Rectal smooth muscle tissue (tissue), 1 donor: Measurements from ENCODE around the gene LAMB1.

Experiments
- H3K27ac ChIP-seq: one replicate; pipeline ENCODE4 v1.7.0; 2013; ENCODE audit warnings: low read depth, low read length, inconsistent platforms
- H3K27me3 ChIP-seq: one replicate; pipeline ENCODE4 v1.7.0; 2013; ENCODE audit warnings: low read length; ENCODE audit not compliant: control insufficient read depth, insufficient read depth
- H3K36me3 ChIP-seq: one replicate; pipeline ENCODE4 v1.7.0; 2013; ENCODE audit warnings: low read length; ENCODE audit not compliant: control insufficient read depth, insufficient read depth
- H3K4me1 ChIP-seq: one replicate; pipeline ENCODE4 v1.7.0; 2013; ENCODE audit warnings: low read length; ENCODE audit not compliant: control insufficient read depth, insufficient read depth
- H3K4me3 ChIP-seq: one replicate; pipeline ENCODE4 v1.7.0; 2013; ENCODE audit warnings: low read length
- H3K9ac ChIP-seq: one replicate; pipeline ENCODE4 v1.7.0; 2013; ENCODE audit warnings: low read length

LAMB1 gene

DNA sequence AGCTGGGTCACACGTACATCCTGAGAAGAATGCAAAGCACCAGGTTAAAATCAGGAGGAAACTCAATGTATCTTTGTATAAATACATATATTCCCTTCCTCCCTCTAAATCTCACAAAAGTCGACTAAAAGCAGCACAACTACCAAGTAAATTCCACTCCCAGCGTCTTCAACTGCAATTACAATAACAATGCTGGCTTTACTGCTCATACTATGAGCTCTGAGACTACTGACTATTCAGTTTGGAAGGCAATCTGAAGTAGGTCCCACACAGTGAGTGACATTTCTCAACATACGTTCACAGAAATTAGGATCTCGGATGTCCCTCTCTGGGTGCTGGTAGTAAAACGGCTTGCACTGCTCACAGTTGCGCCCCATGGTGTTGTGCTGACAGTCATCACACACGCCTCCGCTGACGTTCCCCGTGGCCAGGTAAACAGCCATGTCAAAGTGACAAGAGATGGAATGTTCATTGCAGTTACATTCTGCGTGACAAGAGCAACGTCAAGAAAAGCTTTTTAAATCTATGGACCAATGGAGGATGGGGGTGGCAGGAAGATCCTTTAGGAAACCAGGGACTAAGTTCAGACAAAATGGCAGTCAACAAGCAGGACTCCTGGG lies 27.5 kb downstream of the LAMB1 start:
- peaks cover 7% of the 10 kb centered on the region for H3K4me1 ChIP-seq
- H3K4me3 ChIP-seq = no peak overlapping the region
- H3K27me3 ChIP-seq = no peaks in the 10 kb centered on the region
- H3K36me3 ChIP-seq = peaks cover 23% of the 10 kb centered on the region
- no peak overlapping the region for H3K27ac ChIP-seq
- H3K9ac ChIP-seq = no peak overlapping the region

GRCh38 chr7:107973861-107974260 lies 29.1 kb downstream of the LAMB1 start:
- peaks cover 9% of the 10 kb centered on the region for H3K4me1 ChIP-seq
- no peak overlapping the region for H3K27ac ChIP-seq
- no peak overlapping the region for H3K9ac ChIP-seq
- H3K27me3 ChIP-seq = no peaks in the 10 kb centered on the region
- H3K36me3 ChIP-seq = peaks cover 25% of the 10 kb centered on the region
- H3K4me3 ChIP-seq = no peak overlapping the region

DNA sequence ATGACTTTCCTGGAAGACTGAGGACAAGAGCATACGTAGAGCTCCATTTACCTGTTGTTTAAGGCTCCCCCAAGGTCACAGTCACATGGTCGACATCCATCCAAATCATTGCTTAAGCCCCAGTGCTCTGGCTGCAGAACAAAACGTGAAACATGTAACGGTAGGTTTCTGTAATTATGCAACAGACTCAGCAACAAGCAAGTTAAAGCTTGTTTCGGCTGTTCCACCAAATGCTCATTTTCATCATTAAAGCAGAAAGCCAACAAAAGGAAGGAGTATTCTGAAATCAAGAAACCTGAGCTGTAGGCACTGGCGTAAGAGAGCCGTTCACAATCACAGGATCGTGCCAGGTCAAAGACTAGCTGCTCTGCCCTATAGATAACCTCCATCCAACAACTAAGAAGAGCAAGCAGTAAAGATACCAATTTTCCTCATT lies 30.0 kb downstream of the LAMB1 start:
- no peak overlapping the region for H3K9ac ChIP-seq
- no peak overlapping the region for H3K27ac ChIP-seq
- no peaks in the 10 kb centered on the region for H3K27me3 ChIP-seq
- no peak overlapping the region for H3K4me3 ChIP-seq
- peaks cover 25% of the 10 kb centered on the region for H3K36me3 ChIP-seq
- peaks cover 9% of the 10 kb centered on the region for H3K4me1 ChIP-seq

DNA sequence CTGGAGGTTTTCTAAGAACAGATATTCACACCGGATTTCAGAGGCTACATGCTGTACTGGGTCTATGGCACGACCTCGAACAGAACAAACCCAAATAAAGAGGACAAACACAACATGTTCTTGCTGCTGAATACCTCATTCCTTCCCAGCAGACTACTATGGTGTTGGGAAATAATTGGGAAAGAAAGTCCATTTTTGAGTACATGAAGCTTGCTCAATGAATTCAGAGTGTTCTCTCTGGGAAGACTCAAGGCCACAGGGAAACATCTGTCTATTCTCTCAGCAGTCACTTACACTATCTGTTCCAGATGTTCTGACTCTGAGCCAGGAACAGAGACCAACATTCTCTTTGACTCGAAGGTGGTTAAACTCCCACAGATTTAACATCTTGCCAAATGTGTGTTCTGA lies 30.9 kb downstream of the LAMB1 start:
- H3K9ac ChIP-seq = no peak overlapping the region
- H3K4me1 ChIP-seq = peaks cover 9% of the 10 kb centered on the region
- no peaks in the 10 kb centered on the region for H3K27me3 ChIP-seq
- H3K4me3 ChIP-seq = no peak overlapping the region
- H3K36me3 ChIP-seq = peaks cover 22% of the 10 kb centered on the region
- H3K27ac ChIP-seq = peak overlapping the region; percentile 80

GRCh38 chr7:107971613-107972012 lies 31.3 kb downstream of the LAMB1 start:
- H3K4me1 ChIP-seq = peaks cover 9% of the 10 kb centered on the region
- no peak overlapping the region for H3K9ac ChIP-seq
- no peaks in the 10 kb centered on the region for H3K27me3 ChIP-seq
- peaks cover 19% of the 10 kb centered on the region for H3K36me3 ChIP-seq
- H3K27ac ChIP-seq = peak overlapping the region; percentile 80
- H3K4me3 ChIP-seq = no peak overlapping the region

- Histone ChIP-seq H3K27me3 (no peaks in the 10 kb centered on the region), H3K4me3 (no peak overlapping the region), H3K9ac (no peak overlapping the region), H3K4me1 (peaks cover 9% of the 10 kb centered on the region), H3K27ac (peak overlapping the region; percentile 80), H3K36me3 (peaks cover 14% of the 10 kb centered on the region)
Observed at GRCh38 chr7:107971100-107971499, 31.9 kb downstream of the LAMB1 start.

DNA sequence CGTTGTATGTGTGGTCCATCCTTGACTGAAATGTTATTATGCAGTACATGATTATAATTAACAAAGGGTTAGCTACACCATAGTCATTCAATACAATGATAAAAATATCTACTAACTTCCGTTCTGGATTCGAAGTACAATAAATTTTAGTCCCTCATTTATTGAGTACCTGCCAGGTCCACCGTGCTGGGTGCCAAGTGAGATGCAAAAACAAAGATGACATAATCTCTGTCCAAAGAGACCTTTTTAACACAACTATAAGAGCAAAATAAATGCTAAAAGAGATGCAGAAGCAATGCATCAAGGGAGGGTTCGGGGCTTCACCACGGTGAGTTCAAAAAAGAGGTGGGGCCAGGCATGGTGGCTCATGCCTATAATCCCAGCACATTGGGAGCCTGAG lies 33.1 kb downstream of the LAMB1 start:
- Histone ChIP-seq H3K36me3 (peaks cover 11% of the 10 kb centered on the region), H3K4me1 (peaks cover 9% of the 10 kb centered on the region), H3K4me3 (no peak overlapping the region), H3K27ac (peak overlapping the region; percentile 32), H3K9ac (no peak overlapping the region), H3K27me3 (no peaks in the 10 kb centered on the region)

DNA sequence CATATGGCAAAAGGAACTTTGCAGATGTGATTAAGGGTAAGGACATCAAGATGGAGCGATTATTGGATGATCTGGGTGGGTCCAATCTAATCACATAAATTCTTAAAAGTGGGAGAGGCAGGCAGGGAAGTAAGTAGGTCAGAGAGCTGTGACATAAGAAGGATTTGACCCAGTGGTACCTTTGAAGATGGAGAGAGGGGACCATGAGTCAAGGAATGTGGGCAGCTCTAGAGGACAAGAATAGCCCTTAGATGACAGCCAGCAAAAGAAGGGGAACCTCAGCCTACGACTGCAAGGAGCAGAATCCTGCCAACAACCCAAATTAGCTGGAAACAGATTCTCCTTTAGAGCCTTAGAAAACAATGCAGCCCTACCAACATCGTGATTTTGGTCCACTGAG lies 34.5 kb downstream of the LAMB1 start:
- no peaks in the 10 kb centered on the region for H3K27me3 ChIP-seq
- no peak overlapping the region for H3K4me3 ChIP-seq
- H3K9ac ChIP-seq = no peak overlapping the region
- peak overlapping the region; percentile 12 for H3K27ac ChIP-seq
- H3K4me1 ChIP-seq = peaks cover 9% of the 10 kb centered on the region
- peaks cover 15% of the 10 kb centered on the region for H3K36me3 ChIP-seq

GRCh38 chr7:107967420-107967819 lies 35.5 kb downstream of the LAMB1 start:
- no peaks in the 10 kb centered on the region for H3K27me3 ChIP-seq
- no peak overlapping the region for H3K27ac ChIP-seq
- H3K9ac ChIP-seq = no peak overlapping the region
- peaks cover 6% of the 10 kb centered on the region for H3K4me1 ChIP-seq
- H3K36me3 ChIP-seq = peaks cover 15% of the 10 kb centered on the region
- H3K4me3 ChIP-seq = no peak overlapping the region

- H3K27ac ChIP-seq = no peak overlapping the region
- peaks cover 5% of the 10 kb centered on the region for H3K4me1 ChIP-seq
- no peak overlapping the region for H3K4me3 ChIP-seq
- H3K27me3 ChIP-seq = no peaks in the 10 kb centered on the region
- H3K9ac ChIP-seq = no peak overlapping the region
- peaks cover 15% of the 10 kb centered on the region for H3K36me3 ChIP-seq
Observed at GRCh38 chr7:107966711-107967110, 36.2 kb downstream of the LAMB1 start.

GRCh38 chr7:107964510-107964909 lies 38.5 kb downstream of the LAMB1 start:
- H3K27me3 ChIP-seq = no peaks in the 10 kb centered on the region
- H3K4me1 ChIP-seq = peaks cover 6% of the 10 kb centered on the region
- no peak overlapping the region for H3K4me3 ChIP-seq
- no peak overlapping the region for H3K9ac ChIP-seq
- H3K36me3 ChIP-seq = peaks cover 10% of the 10 kb centered on the region
- no peak overlapping the region for H3K27ac ChIP-seq

DNA sequence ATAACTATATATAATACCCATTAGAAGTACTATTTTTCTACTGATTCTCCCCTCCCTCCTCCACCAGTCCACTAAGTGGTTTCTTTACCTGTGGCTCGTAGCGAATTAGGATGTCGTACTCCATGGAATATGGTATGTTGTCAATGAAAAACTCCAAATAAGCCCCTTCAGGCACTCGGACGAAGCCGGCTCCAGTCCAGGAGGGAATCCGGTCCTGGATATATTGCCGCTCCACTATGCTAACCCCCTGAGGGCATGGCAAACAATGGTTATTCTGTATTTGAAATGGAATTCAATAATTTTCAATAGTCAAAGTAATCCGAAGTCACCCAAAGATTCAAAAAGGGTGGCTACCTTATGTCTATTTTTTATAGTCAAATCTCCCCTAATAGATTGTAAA lies 40.1 kb downstream of the LAMB1 start:
- no peak overlapping the region for H3K27ac ChIP-seq
- H3K9ac ChIP-seq = no peak overlapping the region
- no peak overlapping the region for H3K4me3 ChIP-seq
- H3K36me3 ChIP-seq = peaks cover 15% of the 10 kb centered on the region
- no peaks in the 10 kb centered on the region for H3K27me3 ChIP-seq
- H3K4me1 ChIP-seq = peaks cover 16% of the 10 kb centered on the region

GRCh38 chr7:107961405-107961804 lies 41.6 kb downstream of the LAMB1 start:
- peaks cover 17% of the 10 kb centered on the region for H3K36me3 ChIP-seq

More at GRCh38 chr7:107961405-107961804, 41.6 kb downstream of the LAMB1 start:
- Histone ChIP-seq H3K4me3 (no peak overlapping the region), H3K27me3 (no peaks in the 10 kb centered on the region), H3K4me1 (peaks cover 17% of the 10 kb centered on the region), H3K27ac (no peak overlapping the region), H3K9ac (no peak overlapping the region)
